AML-193 (cell line): ENCODE results near the gene CBL.
A peak's percentile ranks its signal among the peaks of the same experiment; 100 is the strongest.

ENCODE experiments used
- DNase-seq, 2 experiments: peaks; one replicate each; lab custom pipeline; 2025; lab: John Stamatoyannopoulos, UW

CBL gene

DNA sequence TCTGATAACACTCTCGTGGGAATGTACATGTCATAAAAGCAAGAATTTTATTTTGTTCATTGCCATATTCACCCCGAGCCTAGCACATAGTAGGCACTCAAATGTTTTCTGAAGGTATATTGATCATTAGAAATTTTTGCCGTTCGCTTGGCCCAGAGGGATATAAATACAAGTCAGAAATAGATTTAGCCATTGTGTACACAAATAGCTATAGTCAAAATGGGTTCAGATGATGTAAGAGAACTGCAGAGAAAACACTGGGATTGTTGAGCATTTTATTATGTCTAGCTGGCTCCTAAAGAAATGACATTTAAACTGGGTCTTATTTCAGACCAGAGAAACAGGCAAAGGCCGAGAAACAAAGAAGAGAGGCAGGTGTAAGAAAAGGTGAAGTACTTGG lies 61.5 kb downstream of the CBL start:
- no peak for DNase-seq

- DNase-seq: no peak
These were observed 67.6 kb downstream of the CBL start for GRCh38 chr11:119273721-119274120.

DNA sequence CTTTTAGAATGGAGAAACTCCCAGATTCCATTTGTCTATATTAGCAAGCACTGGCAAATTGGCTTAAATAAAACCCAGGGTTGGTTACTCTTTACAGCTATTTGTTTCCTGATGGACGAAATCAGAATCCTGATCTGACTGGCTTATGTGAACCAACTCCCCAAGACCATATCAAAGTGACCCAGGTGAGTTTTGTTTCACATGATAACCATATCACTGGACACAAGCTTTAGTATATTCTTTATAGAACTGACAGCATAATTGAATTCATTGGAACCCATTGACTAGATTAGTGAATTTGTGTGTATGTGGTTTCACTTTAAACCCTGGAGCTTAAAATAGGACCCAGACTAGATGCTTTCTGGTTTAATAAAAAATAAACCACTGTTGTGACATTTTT lies 71.5 kb downstream of the CBL start:
- no peak for DNase-seq

GRCh38 chr11:119282495-119282894 lies 76.4 kb downstream of the CBL start:
- no peak for DNase-seq

DNA sequence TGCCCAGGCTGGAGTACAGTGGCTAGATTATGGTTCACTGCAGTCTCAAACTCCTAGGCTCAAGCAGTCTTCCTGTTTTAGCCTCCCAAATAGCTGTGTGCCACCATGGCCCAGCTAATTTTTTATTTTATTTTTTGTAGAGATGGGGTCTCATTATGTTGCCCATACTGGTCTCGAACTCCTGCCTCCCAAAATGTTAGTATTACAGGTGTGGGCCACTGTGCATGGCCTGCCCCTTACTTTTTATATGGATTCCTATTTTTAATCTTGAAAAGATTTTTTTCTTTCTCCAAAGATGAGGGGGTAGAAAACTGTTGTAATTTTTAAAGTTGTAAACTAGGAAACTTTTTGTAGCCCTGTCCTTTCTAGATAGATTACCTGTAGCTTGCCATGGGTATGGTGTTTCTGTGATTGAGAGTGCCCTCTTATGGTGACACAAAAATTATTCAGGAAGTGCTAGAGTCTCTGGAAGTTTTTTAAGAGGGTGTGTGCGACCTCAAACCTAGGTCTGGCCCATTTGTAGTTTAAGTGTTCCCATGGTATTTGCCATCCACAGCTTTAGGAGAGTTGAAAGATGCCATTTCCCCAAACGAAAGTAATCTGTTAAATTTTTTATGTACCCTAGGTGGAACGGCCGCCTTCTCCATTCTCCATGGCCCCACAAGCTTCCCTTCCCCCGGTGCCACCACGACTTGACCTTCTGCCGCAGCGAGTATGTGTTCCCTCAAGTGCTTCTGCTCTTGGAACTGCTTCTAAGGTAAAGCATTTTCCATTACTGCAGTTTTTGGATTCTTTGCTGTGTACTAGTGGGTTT lies 78.4 kb downstream of the CBL start:
- peak; percentile 16 to 39 for DNase-seq

GRCh38 chr11:119285431-119285830 lies 79.3 kb downstream of the CBL start:
- no peak for DNase-seq

DNA sequence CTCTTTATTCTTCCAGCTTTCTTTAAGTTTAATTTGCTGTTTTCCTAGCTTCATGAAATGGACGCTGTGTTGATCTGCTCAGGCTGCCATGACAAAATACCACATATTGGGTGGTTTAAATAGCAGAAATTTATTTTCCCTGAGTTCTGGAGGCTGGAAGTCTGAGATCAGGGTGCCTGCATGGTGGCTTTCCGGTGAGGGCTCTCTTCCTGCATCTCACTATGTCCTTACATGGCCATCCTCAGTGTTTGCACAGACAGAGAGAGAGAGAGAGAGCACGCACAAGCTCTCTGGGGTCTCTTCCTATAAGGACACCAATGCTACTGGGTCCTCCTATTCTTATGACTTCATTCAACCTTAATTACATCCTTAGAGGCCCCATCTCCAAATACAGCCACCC lies 82.1 kb downstream of the CBL start:
- no peak for DNase-seq

- DNase-seq: no peak
These were observed 84.9 kb downstream of the CBL start for GRCh38 chr11:119290894-119291497.

GRCh38 chr11:119293461-119293860 lies 87.3 kb downstream of the CBL start:
- DNase-seq: no peak

DNA sequence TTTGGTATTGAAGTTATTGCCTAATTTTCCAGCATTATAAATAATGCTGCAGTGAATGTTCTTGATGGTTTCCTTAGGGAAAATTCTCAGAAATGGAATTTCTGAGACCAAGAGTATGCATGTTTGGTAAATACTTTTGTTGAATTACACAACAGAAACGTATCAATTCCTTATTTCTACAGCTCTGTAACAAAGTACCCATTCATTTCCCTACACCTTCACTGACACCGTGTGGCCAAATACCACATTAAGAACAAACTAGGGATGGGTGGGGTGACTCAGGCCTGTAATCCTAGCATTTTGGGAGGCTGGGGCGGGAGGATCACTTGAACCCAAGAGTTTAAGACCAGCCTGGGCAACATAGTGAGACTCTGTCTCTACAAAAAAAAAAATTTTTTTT lies 89.0 kb downstream of the CBL start:
- no peak for DNase-seq

- no peak for DNase-seq
These were observed 91.8 kb downstream of the CBL start for GRCh38 chr11:119297938-119298337.

DNA sequence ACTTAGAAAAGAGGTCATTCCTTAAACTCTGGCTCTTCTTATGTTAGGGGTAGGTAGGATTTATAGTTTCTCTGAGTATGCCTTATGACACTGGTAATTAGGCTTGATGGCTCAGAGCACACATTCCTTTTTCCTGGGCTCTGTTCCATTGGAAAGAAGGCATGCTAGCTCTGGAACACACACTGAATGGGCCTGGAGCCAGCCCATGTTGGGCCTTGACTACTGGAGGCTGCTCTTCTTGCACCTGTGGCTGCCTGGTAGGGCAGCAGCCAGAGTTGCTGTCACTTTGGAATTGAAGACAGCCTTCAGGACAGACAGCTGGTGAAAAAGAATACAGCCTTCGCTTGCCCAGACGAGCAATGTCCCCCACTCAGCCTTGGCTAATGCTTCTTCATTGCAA lies 92.6 kb downstream of the CBL start:
- DNase-seq: no peak

- no peak for DNase-seq
These were observed 93.3 kb downstream of the CBL start for GRCh38 chr11:119299416-119299815.

GRCh38 chr11:119300198-119300964 lies 94.2 kb downstream of the CBL start:
- no peak for DNase-seq

GRCh38 chr11:119303227-119303718 lies 97.1 kb downstream of the CBL start:
- DNase-seq: no peak

DNA sequence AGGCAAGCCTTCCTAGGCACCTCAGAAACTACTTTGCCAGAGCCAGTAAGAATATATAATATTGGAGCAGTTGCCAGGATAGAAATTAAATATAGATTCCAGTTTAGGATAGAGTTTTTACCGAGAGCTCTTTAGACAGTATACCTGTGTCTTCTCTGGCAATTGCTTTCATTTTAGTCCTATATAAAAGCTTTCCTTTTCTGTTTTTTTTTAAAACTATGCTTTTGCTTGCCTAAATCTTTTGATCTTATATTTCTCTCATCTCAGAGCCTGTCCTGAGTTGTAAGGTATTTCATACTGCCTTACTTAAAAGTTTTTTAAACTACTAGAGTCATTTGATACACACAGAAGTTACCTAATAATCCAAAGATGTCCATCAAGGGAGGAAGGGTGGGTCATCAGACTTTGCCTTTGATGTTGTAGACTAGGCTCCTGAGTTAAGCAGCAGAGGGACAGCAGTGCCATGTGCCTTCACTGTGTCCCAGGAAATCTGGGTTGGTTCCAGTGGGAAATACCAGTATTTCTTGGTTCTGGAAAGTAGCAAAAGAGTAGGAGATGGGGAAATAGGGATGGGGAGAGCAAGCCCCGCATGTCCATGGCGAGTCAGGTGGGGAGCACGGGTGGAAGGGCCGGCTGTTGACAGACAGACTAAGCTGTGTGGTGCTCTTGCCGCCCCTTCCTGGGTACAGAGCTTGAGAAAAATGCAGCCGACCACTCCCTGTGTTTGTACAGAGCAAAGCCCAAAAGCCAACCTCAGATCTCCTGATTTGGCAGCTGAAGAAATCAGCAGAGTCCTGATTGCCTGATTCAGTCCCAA lies 99.6 kb downstream of the CBL start:
- no peak for DNase-seq

GRCh38 chr11:119306373-119306890 lies 100.3 kb downstream of the CBL start:
- DNase-seq: peak in 1 of 2 experiments; percentile 30

GRCh38 chr11:119307219-119307618 lies 101.1 kb downstream of the CBL start:
- DNase-seq: no peak

DNA sequence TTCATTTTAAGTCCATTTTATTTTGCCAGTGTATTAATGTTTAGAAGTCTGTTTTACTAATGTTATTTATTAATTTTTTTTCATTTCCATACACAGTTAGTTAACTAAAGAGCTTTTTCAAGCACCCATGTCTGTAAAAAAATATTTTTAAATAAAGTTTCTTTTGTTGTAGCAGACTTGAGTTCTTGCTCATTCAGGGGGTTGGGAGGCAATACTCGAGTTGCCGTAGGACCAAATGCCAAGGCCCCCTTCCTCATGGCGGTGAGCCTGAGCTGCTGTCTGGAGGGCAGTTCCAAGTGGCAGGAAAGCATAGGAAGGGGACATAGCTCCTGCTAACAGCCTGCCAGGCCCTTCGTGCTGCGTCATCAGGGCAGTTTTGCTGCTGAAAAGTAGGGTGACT lies 101.8 kb downstream of the CBL start:
- no peak for DNase-seq

DNA sequence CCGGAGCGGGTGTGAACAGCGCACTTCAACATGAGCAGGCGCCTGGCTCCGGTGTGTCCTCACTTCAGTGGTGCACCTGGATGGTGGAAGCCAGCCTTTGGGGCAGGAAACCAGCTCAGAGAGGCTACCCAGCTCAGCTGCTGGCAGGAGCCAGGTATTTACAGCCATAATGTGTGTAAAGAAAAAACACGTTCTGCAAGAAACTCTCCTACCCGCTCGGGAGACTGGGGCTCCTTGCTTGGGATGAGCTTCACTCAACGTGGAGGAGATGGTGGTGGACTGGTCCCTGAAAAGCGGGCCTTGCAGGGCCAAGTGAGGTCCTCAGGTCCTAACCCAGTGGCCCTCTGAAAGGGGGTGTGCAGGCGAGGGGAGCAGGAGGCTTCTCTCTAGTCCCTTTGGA lies 103.3 kb downstream of the CBL start:
- no peak for DNase-seq

- DNase-seq: no peak
These were observed 104.0 kb downstream of the CBL start for GRCh38 chr11:119309953-119310681.
